K562 (cell line): ENCODE data around the gene PCDHGA4. TPM values are rescaled to one million over a fixed set of nuclear protein-coding genes. Genes with fewer than 3 reads are reported as not detected.
A peak's percentile ranks its signal among the peaks of the same experiment; 100 is the strongest.

ENCODE experiments used
- BHLHE40 ChIP-seq: IDR thresholded peaks from 2 replicates; pipeline ENCODE4 v1.6.1; 2011; ENCODE audit warnings: low read length, improper control_type of control experiment
- BRD4 ChIP-seq: fragments of 200-600 bp; sonication (generic); IDR thresholded peaks from 2 replicates; pipeline ENCODE4 v1.6.1; 2017; ENCODE audit warnings: inconsistent platforms
- CHD2 ChIP-seq: IDR thresholded peaks from 2 replicates; pipeline ENCODE4 v1.6.1; 2011; ENCODE audit warnings: low read depth, low read length
- CREB1 ChIP-seq, 2 experiments: sonication (generic) in 1 of 2; formaldehyde crosslinking in 1 of 2; IDR thresholded peaks; 2 replicates each; pipeline versions ENCODE4 v1.6.1 to v1.8.0; 2012 to 2022; ENCODE audit warnings: inconsistent platforms in 1 of 2, mild to moderate bottlenecking in 1 of 2, missing genetic modification reagents in 1 of 2, moderate library complexity in 1 of 2
- DPF2 ChIP-seq: fragments of 450-650 bp; IDR thresholded peaks from 2 replicates; pipeline ENCODE4 v1.6.1; 2016
- ELF2 ChIP-seq: fragments of 250-450 bp; sonication (Bioruptor Pico); IDR thresholded peaks from 2 replicates; pipeline ENCODE4 v1.5.0; 2021; ENCODE audit warnings: mild to moderate bottlenecking
- EP400 ChIP-seq: fragments of 450-650 bp; IDR thresholded peaks from 2 replicates; pipeline ENCODE4 v1.6.1; 2017; ENCODE audit warnings: antibody characterized with exemption, mild to moderate bottlenecking, moderate library complexity
- ERF ChIP-seq: fragments of 450-650 bp; formaldehyde crosslinking; IDR thresholded peaks from 2 replicates; pipeline ENCODE4 v1.4.0; 2020; ENCODE audit warnings: mild to moderate bottlenecking, mixed read lengths
- ETV5 ChIP-seq: sonication (generic); formaldehyde crosslinking; IDR thresholded peaks from 2 replicates; pipeline ENCODE4 v1.4.0; 2020; ENCODE audit warnings: low read depth, mild to moderate bottlenecking, missing genetic modification reagents
- GTF2A2 ChIP-seq: IDR thresholded peaks from 2 replicates; pipeline ENCODE4 v1.6.1; 2016; ENCODE audit warnings: mild to moderate bottlenecking, missing genetic modification characterization, missing compliant biosample characterization
- HLTF ChIP-seq: fragments of 450-650 bp; IDR thresholded peaks from 2 replicates; pipeline ENCODE4 v1.6.1; 2016
- HMG20B ChIP-seq: fragments of 250-450 bp; sonication (Bioruptor Pico); IDR thresholded peaks from 2 replicates; pipeline ENCODE4 v1.5.0; 2021; ENCODE audit warnings: mild to moderate bottlenecking
- ILF3 ChIP-seq: fragments of 450-650 bp; IDR thresholded peaks from 2 replicates; pipeline ENCODE4 v1.6.1; 2018; ENCODE audit warnings: antibody characterized with exemption, mild to moderate bottlenecking, moderate library complexity, borderline replicate concordance
- MBD2 ChIP-seq: sonication (generic); IDR thresholded peaks from 2 replicates; pipeline ENCODE4 v1.6.1; 2016; ENCODE audit warnings: low read depth, borderline replicate concordance
- NFXL1 ChIP-seq: fragments of 450-650 bp; formaldehyde crosslinking; IDR thresholded peaks from 2 replicates; pipeline ENCODE4 v1.4.0; 2021; ENCODE audit warnings: mild to moderate bottlenecking
- PHF20 ChIP-seq: fragments of 450-650 bp; IDR thresholded peaks from 2 replicates; pipeline ENCODE4 v1.6.1; 2018; ENCODE audit not compliant: partially characterized antibody
- SP1 ChIP-seq: sonication (generic); formaldehyde crosslinking; IDR thresholded peaks from 2 replicates; pipeline ENCODE4 v1.8.1; 2022; ENCODE audit warnings: mild to moderate bottlenecking, missing genetic modification reagents
- SP2 ChIP-seq: IDR thresholded peaks from 2 replicates; pipeline ENCODE4 v1.6.1; 2011; ENCODE audit warnings: mild to moderate bottlenecking, low read depth, low read length, moderate library complexity; ENCODE audit not compliant: poor library complexity, severe bottlenecking; ENCODE audit errors: extremely low read depth
- SPI1 ChIP-seq: IDR thresholded peaks from 2 replicates; pipeline ENCODE4 v1.6.1; 2011; ENCODE audit warnings: low read depth, low read length, control low read depth, borderline replicate concordance
- SUPT5H ChIP-seq: fragments of 450-650 bp; IDR thresholded peaks from 2 replicates; pipeline ENCODE4 v1.6.1; 2016
- ZNF830 ChIP-seq: fragments of 250-450 bp; sonication (Bioruptor Pico); IDR thresholded peaks from 2 replicates; pipeline ENCODE4 v1.5.0; 2021; ENCODE audit warnings: mild to moderate bottlenecking
- polyA plus RNA-seq, 8 experiments: library from polyadenylated mRNA; depleted of rRNA in 4 of 8; stranded (reverse) in 5 of 8; unstranded in 3 of 8; fragments of >200 nt; fragmentation: Nextera tagmentation in 2 of 8; fragmentation: Illumina TruSeq in 1 of 8; extraction: Ambion mirVana in 2 of 8; extraction: Trizol in 1 of 8; gene quantifications; 2 replicates each; pipeline versions ENCODE4 v1.2.1 to v1.2.3, GENCODE V29; 2011 to 2014; ENCODE audit warnings: inconsistent platforms in 1 of 8, missing spikeins in 1 of 8
- total RNA-seq, 7 experiments: library from RNA; depleted of rRNA in 6 of 7; stranded (reverse); fragments of >200 nt in 6 of 7; fragmentation: Illumina TruSeq in 2 of 7; extraction: Trizol in 2 of 7; gene quantifications; 2 replicates each; pipeline versions ENCODE4 v1.2.1 to v1.2.3, GENCODE V29; 2011 to 2021; ENCODE audit warnings: low replicate concordance in 1 of 7
- TF ChIP-seq, protein P1 (sequence below), 2 experiments: fragments of 450-650 bp; IDR thresholded peaks; 2 replicates each; pipeline ENCODE4 v1.6.1; 2016
- TF ChIP-seq, protein P2 (sequence below), 2 experiments: IDR thresholded peaks; 2 replicates each; pipeline ENCODE4 v1.6.1; 2011; ENCODE audit warnings: borderline replicate concordance in 1 of 2, control low read depth in 1 of 2, low read depth in 1 of 2, low read length in 1 of 2, mild to moderate bottlenecking in 1 of 2, mixed read lengths in 1 of 2, moderate library complexity in 1 of 2; ENCODE audit not compliant: insufficient read depth in 1 of 2, insufficient read length in 1 of 2, poor library complexity in 1 of 2, severe bottlenecking in 1 of 2; ENCODE audit errors: extremely low read depth in 1 of 2
- TF ChIP-seq, protein P3 (sequence below): fragments of 250-450 bp; sonication (Bioruptor Pico); IDR thresholded peaks from 2 replicates; pipeline ENCODE4 v1.4.0; 2020

The PCDHGA4 gene
- total and polyA plus RNA-seq, 9 of the 15 experiments (the other 6 are each of a cell fraction or from before 2014, with no cell fraction given): 0.12 to 0.40 (median 0.36) TPM; not detected in 2

DNA sequence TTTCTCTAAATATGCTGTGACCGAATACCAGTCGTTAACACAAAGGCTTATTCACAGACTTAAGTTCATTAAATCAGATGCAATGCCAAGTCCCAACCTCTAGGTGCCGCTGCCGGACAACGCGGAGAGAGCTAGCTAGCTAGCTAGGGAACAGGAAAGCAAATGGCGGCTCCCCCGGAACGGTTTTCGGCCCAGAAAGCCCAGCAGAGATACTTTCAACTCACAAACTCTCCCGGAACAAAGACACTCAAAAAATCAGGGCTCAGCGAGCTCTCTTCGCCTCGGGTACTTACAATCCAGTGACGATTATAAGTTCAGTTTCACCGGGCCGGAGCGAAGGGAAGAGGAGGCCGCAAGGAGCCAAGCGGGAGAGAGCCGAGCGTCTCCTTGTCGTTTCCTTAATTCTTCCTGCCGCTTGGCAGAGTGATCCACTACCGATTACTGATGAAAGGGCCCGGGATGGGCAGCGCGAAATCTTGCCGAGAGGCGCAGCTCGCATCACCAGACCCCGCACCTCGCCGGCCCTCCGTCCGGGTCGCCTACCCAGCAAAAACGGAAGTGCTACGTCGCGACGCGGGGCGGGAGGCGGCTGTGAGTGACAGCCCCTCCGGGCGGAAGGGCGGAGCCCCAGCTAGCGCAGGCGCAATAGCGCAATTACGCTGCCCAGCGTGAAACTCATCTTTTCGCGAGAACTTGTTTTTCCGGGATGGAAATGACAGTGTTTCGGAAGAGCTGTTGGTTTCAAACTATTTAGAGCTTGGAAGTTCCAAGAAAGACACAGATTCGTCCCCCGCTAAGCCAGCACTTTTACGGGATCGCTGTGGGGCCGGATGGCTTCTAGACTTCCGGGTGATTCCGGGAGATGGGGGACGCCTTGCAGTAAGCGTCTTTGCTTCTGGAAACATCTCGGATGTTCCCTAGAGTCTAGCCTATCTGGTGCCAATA is 34.3 kb upstream of the PCDHGA4 start, which contains the start of gene TAF7 (continued):
- TF ChIP-seq PHF20: peak; percentile 71
- no peak for TF ChIP-seq NFXL1
- TF ChIP-seq, protein P1, sequence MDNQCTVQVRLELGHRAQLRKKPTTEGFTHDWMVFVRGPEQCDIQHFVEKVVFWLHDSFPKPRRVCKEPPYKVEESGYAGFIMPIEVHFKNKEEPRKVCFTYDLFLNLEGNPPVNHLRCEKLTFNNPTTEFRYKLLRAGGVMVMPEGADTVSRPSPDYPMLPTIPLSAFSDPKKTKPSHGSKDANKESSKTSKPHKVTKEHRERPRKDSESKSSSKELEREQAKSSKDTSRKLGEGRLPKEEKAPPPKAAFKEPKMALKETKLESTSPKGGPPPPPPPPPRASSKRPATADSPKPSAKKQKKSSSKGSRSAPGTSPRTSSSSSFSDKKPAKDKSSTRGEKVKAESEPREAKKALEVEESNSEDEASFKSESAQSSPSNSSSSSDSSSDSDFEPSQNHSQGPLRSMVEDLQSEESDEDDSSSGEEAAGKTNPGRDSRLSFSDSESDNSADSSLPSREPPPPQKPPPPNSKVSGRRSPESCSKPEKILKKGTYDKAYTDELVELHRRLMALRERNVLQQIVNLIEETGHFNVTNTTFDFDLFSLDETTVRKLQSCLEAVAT (IDR thresholded peaks at IDR 0.05): 0 out of 4 replicates have a peak, but pooled peaks of 1 of the 2 experiments have one; percentile 26
- TF ChIP-seq ILF3: peak; percentile 95
- TF ChIP-seq GTF2A2 (tag): 0 out of 2 replicates have a peak, but pooled peaks have one; percentile 39
- TF ChIP-seq ETV5 (CRISPR knock-in tag): peak; percentile 89
- peak; percentile 34 for TF ChIP-seq SP2
- peak; percentile 99 for TF ChIP-seq SPI1
- TF ChIP-seq SUPT5H: peak; percentile 98
- peak; percentile 82; the same call in 1 of the 2 replicates for TF ChIP-seq ZNF830 (CRISPR knock-in tag)
- no peak for TF ChIP-seq HMG20B (CRISPR knock-in tag)
- TF ChIP-seq, protein P2, sequence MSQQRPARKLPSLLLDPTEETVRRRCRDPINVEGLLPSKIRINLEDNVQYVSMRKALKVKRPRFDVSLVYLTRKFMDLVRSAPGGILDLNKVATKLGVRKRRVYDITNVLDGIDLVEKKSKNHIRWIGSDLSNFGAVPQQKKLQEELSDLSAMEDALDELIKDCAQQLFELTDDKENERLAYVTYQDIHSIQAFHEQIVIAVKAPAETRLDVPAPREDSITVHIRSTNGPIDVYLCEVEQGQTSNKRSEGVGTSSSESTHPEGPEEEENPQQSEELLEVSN (IDR thresholded peaks at IDR 0.05; ENCODE audit: borderline replicate concordance in 1 of 2, extremely low read depth in 1 of 2, insufficient read depth in 1 of 2, insufficient read length in 1 of 2, low read depth in 1 of 2, low read length in 1 of 2, poor library complexity in 1 of 2, severe bottlenecking in 1 of 2): peak; percentile 61 to 80
- TF ChIP-seq CHD2: peak; percentile 89
- TF ChIP-seq, protein P3, sequence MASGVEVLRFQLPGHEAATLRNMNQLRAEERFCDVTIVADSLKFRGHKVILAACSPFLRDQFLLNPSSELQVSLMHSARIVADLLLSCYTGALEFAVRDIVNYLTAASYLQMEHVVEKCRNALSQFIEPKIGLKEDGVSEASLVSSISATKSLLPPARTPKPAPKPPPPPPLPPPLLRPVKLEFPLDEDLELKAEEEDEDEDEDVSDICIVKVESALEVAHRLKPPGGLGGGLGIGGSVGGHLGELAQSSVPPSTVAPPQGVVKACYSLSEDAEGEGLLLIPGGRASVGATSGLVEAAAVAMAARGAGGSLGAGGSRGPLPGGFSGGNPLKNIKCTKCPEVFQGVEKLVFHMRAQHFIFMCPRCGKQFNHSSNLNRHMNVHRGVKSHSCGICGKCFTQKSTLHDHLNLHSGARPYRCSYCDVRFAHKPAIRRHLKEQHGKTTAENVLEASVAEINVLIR (CRISPR knock-in tag): peak; percentile 52; the same call in 1 of the 2 replicates
- TF ChIP-seq BHLHE40: 0 out of 2 replicates have a peak, but pooled peaks have one; percentile 4
- TF ChIP-seq SP1: 0 out of 2 replicates have a peak, but pooled peaks have one; percentile 13
- TF ChIP-seq ELF2 (CRISPR knock-in tag): peak; percentile 84
- peak; percentile 76 for TF ChIP-seq CREB1 (IDR thresholded peaks at IDR 0.05)
- peak; percentile 85 for TF ChIP-seq CREB1 (CRISPR knock-in tag; IDR thresholded peaks at IDR 0.05)
- peak; percentile 67; the same call in 1 of the 2 replicates for TF ChIP-seq HLTF
- no peak for TF ChIP-seq DPF2
- peak; percentile 67; the same call in 1 of the 2 replicates for TF ChIP-seq MBD2
- peak; percentile 95 for TF ChIP-seq BRD4
- TF ChIP-seq ERF (CRISPR knock-in tag): 0 out of 2 replicates have a peak, but pooled peaks have one; percentile 25
- TF ChIP-seq EP400: peak; percentile 82
